HG03469 (cell line): ENCODE data around the gene AKNA.

ENCODE experiments used
- ATAC-seq: cut with Tn5 transposase; IDR thresholded peaks from one replicate; pipeline ENCODE4 v1.9.1; 2021; ENCODE audit warnings: mild to moderate bottlenecking, moderate library complexity, moderate number of reproducible peaks; ENCODE audit not compliant: unreplicated experiment

Gene AKNA

GRCh38 chr9:114308361-114308950 is 79.3 kb downstream of the AKNA start:
- ATAC-seq, result no peak

- ATAC-seq, result no peak
Measured at GRCh38 chr9:114307899-114308267, 79.9 kb downstream of the AKNA start.

GRCh38 chr9:114304416-114305188 is 83.2 kb downstream of the AKNA start:
- ATAC-seq, result no peak

- ATAC-seq, result no peak
Measured at GRCh38 chr9:114303977-114304376, 83.8 kb downstream of the AKNA start.

GRCh38 chr9:114303571-114303970 is 84.2 kb downstream of the AKNA start:
- no peak for ATAC-seq

- no peak for ATAC-seq
Measured at GRCh38 chr9:114302727-114303126, 85.1 kb downstream of the AKNA start.

GRCh38 chr9:114301798-114302565 is 85.8 kb downstream of the AKNA start:
- ATAC-seq, result no peak

GRCh38 chr9:114300846-114301797 is 86.7 kb downstream of the AKNA start:
- no peak for ATAC-seq

- no peak for ATAC-seq
Measured at GRCh38 chr9:114300153-114300845, 87.5 kb downstream of the AKNA start.

GRCh38 chr9:114299286-114300152 is 88.3 kb downstream of the AKNA start:
- no peak for ATAC-seq

GRCh38 chr9:114296338-114296737 is 91.4 kb downstream of the AKNA start:
- no peak for ATAC-seq

GRCh38 chr9:114294664-114295063 is 93.1 kb downstream of the AKNA start:
- no peak for ATAC-seq

- ATAC-seq, result no peak
Measured at GRCh38 chr9:114291886-114292590, 95.7 kb downstream of the AKNA start.

- ATAC-seq, result no peak
Measured at GRCh38 chr9:114291064-114291474, 96.7 kb downstream of the AKNA start.

GRCh38 chr9:114290561-114290986 is 97.2 kb downstream of the AKNA start:
- ATAC-seq, result no peak

GRCh38 chr9:114289571-114290481 is 98.0 kb downstream of the AKNA start:
- no peak for ATAC-seq

GRCh38 chr9:114289106-114289505 is 98.7 kb downstream of the AKNA start:
- no peak for ATAC-seq
